Choroid plexus epithelial cell (primary cell): Measurements from ENCODE around the gene KCTD14.
"Not testable (repeated sequence)": the region's sequence is repeated elsewhere in the genome, so short reads cannot be mapped to it uniquely, and the experiment has no call there.

Experiments
- DNase-seq: peaks from one replicate; pipeline ENCODE4 v3.0.0-alpha.2; 2010; ENCODE audit warnings: low read depth
- H3K4me3 ChIP-seq: 2 replicates; pipeline ENCODE4 v1.5.1; 2011; ENCODE audit warnings: low read depth, mild to moderate bottlenecking, control low read depth, low read length, moderate library complexity
- TF ChIP-seq, protein P1 (sequence below): conservative IDR thresholded peaks from 2 replicates; pipeline ENCODE4 v1.5.1; 2011; ENCODE audit warnings: low read depth, mild to moderate bottlenecking, control low read depth, inconsistent platforms, low read length, moderate library complexity

The KCTD14 gene

DNA sequence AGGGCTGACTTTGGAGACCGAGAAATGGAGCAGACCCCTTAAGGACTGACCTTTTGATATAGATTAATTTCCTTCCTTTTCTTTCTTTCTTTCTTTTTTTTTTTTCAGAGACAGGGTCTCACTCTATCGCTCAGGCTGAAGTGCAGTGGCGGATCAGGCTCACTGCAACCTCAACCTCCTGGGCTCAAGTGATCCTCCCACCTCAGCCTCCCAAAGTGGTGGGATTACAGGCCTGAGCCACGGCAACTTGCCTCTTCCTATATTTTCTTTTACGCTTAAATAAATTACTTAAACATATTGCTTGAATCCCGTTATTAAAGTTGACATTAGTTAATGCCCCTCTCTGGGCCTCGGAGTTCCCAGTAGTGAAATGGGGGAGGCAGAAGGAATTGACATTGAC, 350 bp upstream of the KCTD14 start:
- no peak for DNase-seq
- peak overlapping the region; percentile 69 for H3K4me3 ChIP-seq

DNA sequence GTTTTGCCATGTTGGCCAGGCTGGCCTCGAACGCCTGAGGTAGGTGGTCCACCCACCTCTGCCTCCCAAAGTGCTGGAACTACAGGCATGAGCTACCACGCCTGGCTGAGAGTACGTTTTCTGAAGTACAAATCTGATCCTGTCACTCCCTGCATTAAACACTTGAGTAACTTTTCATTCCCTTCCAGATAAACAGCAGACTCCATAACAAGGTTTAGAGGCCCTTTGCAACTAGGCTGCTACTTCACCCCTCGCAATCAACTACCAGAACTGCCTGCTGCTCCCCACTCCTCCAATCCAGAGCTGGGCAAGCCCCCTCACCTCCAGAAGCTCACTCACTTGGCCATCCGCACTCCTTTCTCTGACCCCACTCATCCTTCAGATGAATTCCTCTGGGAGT, 1.5 kb downstream of the KCTD14 start:
- H3K4me3 ChIP-seq, result no peak overlapping the region
- TF ChIP-seq, protein P1, sequence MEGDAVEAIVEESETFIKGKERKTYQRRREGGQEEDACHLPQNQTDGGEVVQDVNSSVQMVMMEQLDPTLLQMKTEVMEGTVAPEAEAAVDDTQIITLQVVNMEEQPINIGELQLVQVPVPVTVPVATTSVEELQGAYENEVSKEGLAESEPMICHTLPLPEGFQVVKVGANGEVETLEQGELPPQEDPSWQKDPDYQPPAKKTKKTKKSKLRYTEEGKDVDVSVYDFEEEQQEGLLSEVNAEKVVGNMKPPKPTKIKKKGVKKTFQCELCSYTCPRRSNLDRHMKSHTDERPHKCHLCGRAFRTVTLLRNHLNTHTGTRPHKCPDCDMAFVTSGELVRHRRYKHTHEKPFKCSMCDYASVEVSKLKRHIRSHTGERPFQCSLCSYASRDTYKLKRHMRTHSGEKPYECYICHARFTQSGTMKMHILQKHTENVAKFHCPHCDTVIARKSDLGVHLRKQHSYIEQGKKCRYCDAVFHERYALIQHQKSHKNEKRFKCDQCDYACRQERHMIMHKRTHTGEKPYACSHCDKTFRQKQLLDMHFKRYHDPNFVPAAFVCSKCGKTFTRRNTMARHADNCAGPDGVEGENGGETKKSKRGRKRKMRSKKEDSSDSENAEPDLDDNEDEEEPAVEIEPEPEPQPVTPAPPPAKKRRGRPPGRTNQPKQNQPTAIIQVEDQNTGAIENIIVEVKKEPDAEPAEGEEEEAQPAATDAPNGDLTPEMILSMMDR, result no peak
- DNase-seq, result no peak

More for the DNA sequence above, 350 bp upstream of the KCTD14 start:
- TF ChIP-seq, protein P1, result no peak

DNA sequence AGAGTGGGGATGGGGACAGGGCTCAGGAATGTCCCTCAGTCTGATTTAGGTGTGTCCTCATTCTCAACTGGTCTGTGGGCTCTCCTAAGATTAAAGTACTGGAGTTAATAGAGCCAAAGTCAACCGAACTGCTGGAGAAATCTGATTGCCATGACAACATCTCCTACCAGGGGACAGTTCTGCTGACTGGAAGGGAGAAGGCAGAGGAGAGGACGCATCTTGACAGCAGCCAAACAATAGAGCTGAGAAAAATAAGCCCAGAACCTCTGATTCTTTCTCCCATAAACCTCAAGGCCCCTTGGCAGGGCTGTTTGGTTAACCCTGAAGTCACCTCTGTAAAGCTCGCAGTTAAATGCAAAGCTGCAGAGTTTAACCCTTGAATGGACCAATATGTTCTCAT, 2.8 kb downstream of the KCTD14 start:
- H3K4me3 ChIP-seq, result no peak overlapping the region
- TF ChIP-seq, protein P1, result no peak
- no peak for DNase-seq

DNA sequence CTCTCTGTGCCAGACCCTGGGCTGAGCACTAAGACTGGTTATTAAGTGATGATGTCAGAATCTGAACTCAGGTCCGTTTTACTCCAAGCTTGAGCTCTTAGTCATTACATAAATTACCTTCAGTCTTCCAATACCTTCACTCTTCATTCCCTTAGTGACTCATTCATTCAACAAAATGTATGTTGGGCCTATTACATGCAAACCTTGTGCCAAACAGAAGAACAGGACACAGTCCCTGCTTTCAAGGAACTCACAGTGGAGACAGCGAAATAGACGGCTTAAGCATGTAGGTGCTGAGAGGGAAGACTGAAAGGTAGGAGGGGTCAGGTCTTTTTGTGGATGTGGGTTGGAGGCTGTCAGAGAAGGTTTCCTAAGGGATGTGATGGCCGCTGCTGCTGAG, 3.3 kb downstream of the KCTD14 start:
- H3K4me3 ChIP-seq, result no peak overlapping the region
- TF ChIP-seq, protein P1, result no peak
- no peak for DNase-seq

DNA sequence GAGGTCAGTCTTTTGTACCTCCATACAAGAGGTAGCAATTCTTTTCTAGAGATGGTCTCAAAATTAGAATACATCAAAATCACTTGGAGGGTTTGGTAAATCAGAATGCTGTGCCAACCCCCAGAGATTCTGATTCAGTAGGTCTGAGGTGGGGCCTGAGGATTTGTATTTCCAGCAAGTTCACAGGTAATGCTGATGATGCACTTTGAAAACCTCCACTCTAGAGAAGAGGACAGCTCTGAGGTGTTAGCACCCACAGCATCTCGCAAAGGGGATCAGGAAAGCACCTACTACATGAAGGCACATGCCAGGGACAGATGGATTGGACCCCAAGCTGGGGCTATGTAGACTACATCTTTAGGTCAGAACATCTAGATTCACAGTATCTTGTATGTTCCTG, 7.2 kb downstream of the KCTD14 start:
- DNase-seq, result no peak
- no peak overlapping the region for H3K4me3 ChIP-seq
- TF ChIP-seq, protein P1, result no peak

DNA sequence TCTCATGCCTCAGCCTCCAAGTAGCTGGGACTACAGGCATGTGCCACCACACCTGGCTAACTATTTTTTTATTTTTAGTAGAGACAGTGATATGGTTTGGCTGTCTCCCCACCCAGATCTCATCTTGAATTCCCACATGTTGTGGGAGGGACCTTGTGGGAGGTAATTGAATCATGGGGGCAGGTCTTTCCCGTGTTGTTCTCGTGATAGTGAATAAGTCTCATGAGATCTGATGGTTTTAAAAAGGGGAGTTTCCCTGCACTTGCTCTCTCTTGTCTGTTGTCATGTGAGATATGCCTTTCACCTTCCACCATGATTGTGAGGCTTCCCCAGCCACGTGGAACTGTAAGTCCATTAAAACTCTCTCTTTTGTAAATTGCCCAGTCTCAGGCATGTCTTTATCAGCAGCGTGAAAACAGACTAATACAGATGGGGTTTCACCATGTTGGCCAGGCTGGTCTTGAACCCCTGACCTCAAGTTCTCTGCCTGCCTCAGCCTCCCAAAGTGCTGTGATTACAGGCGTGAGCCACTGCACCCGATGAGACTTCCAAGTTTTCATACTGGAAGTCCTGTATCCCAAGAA, 8.0 kb downstream of the KCTD14 start:
- not testable (repeated sequence) for H3K4me3 ChIP-seq, DNase-seq

DNA sequence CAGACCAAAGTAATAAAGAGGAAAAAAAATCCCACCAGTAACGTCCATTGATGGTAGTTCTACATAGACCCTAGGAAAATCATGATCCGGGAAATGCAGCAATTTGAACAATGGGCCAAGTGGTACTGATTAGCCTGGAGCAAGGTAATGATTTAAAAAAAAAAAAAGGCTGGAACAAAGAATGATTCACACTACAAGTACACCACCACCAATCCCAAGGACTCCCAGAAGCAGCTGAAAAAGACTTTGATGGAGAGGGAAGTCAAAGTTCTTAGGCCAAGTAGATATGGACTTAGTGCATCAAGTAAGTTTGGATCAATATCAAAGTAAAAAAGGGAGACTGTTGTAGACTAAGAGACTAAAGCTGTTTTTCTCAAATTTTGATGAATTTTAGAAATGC, 11.8 kb downstream of the KCTD14 start:
- no peak overlapping the region for H3K4me3 ChIP-seq
- TF ChIP-seq, protein P1, result no peak
- no peak for DNase-seq

DNA sequence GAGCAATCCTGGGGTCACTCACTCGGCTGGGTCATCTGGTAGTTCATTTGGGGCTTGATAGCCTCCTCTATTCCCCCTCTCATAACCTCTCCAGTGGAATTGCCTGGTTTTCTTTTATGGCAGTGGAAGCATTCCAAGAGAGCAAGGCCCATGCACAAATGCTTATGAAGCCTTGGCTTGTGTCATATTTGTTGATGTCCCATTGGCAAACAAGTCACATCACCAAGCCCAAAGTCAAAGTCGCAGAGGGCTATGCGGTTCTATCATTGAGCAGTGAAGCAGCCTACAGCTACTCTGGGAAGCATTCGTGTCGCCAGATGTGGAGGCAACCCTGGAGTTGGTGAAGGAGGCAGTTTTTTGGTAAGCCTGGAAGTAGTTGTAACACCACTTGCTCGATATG, 12.3 kb downstream of the KCTD14 start:
- H3K4me3 ChIP-seq, result no peak overlapping the region
- no peak for DNase-seq
- TF ChIP-seq, protein P1, result no peak
